CD4-positive, alpha-beta T cell treated with Interleukin-12 subunit alpha and Interleukin-12 subunit beta, for 1 hour (primary cell): ENCODE results near the gene FGGY.

Experiments used
- DNase-seq: peaks from one replicate; pipeline ENCODE4 v3.0.0-alpha.2; 2020

FGGY gene

GRCh38 chr1:59391212-59392179 is 94.6 kb downstream of the FGGY start:
- DNase-seq: no peak

- DNase-seq: no peak
Measured at GRCh38 chr1:59393211-59394180, 96.6 kb downstream of the FGGY start.

GRCh38 chr1:59394706-59395425 is 98.0 kb downstream of the FGGY start:
- no peak for DNase-seq

- no peak for DNase-seq
Measured at GRCh38 chr1:59396387-59396786, 99.5 kb downstream of the FGGY start.

- no peak for DNase-seq
Measured at GRCh38 chr1:59397139-59397858, 100.4 kb downstream of the FGGY start.

GRCh38 chr1:59399642-59400041 is 102.7 kb downstream of the FGGY start:
- no peak for DNase-seq

GRCh38 chr1:59401581-59401980 is 104.7 kb downstream of the FGGY start:
- no peak for DNase-seq

GRCh38 chr1:59404796-59405195 is 107.9 kb downstream of the FGGY start:
- DNase-seq: no peak

GRCh38 chr1:59406437-59407164 is 109.7 kb downstream of the FGGY start:
- DNase-seq: no peak

GRCh38 chr1:59408608-59409240 is 111.8 kb downstream of the FGGY start:
- DNase-seq: no peak

- DNase-seq: no peak
Measured at GRCh38 chr1:59409549-59409948, 112.7 kb downstream of the FGGY start.

- DNase-seq: no peak
Measured at GRCh38 chr1:59409986-59410385, 113.1 kb downstream of the FGGY start.

GRCh38 chr1:59410457-59410856 is 113.6 kb downstream of the FGGY start:
- no peak for DNase-seq

GRCh38 chr1:59411147-59411546 is 114.3 kb downstream of the FGGY start:
- no peak for DNase-seq

- no peak for DNase-seq
Measured at GRCh38 chr1:59412718-59413326, 115.9 kb downstream of the FGGY start.

GRCh38 chr1:59413327-59413720 is 116.4 kb downstream of the FGGY start:
- DNase-seq: no peak

GRCh38 chr1:59414406-59415133 is 117.7 kb downstream of the FGGY start:
- DNase-seq: no peak

- DNase-seq: no peak
Measured at GRCh38 chr1:59415286-59415850, 118.5 kb downstream of the FGGY start.

GRCh38 chr1:59415881-59416280 is 119.0 kb downstream of the FGGY start:
- DNase-seq: no peak
